GM06990 (cell line): ENCODE data around the gene RFX4.
"Not testable (repeated sequence)": the region's sequence is repeated elsewhere in the genome, so short reads cannot be mapped to it uniquely, and the experiment has no call there.

Source experiments
- DNase-seq: peaks from one replicate; pipeline ENCODE4 v3.0.0-alpha.2; 2011; ENCODE audit not compliant: insufficient read length; ENCODE audit errors: extremely low read depth
- H3K27me3 ChIP-seq: replicated peaks from 2 replicates; pipeline ENCODE4 v1.6.0; 2011; ENCODE audit warnings: low read length; ENCODE audit not compliant: control insufficient read depth, insufficient read depth
- H3K36me3 ChIP-seq: 2 replicates; pipeline ENCODE4 v1.5.1; 2011; ENCODE audit warnings: low read length; ENCODE audit not compliant: control insufficient read depth, insufficient read depth
- H3K4me3 ChIP-seq: replicated peaks from 2 replicates; pipeline ENCODE4 v1.5.1; 2011; ENCODE audit warnings: low read depth, mild to moderate bottlenecking, control low read depth, low read length
- TF ChIP-seq, protein P1 (sequence below): IDR thresholded peaks from 2 replicates; pipeline ENCODE4 v1.5.1; 2011; ENCODE audit warnings: low read length, control low read depth, mild to moderate bottlenecking, inconsistent platforms; ENCODE audit not compliant: insufficient read depth, poor library complexity, severe bottlenecking

The RFX4 gene

DNA sequence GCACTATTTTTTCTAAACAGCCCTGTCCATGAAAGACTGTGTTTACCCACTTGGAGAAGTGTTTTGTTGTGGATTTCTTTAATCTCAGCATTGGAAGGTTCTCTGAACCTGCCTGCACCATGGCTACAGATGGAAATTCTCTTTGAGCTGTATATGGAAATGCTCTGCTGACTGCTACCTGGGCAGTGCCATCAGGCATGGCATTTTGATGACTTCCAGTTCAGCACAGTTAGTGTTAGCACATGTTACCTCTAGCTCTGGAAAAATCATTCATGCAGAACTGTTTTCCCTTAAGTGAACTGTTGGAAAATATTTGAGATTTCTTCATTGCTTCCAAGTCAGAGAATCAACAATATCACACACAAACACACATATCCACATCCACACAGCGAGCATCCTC is 139.1 kb downstream of the RFX4 start:
- DNase-seq = no peak
- TF ChIP-seq, protein P1, sequence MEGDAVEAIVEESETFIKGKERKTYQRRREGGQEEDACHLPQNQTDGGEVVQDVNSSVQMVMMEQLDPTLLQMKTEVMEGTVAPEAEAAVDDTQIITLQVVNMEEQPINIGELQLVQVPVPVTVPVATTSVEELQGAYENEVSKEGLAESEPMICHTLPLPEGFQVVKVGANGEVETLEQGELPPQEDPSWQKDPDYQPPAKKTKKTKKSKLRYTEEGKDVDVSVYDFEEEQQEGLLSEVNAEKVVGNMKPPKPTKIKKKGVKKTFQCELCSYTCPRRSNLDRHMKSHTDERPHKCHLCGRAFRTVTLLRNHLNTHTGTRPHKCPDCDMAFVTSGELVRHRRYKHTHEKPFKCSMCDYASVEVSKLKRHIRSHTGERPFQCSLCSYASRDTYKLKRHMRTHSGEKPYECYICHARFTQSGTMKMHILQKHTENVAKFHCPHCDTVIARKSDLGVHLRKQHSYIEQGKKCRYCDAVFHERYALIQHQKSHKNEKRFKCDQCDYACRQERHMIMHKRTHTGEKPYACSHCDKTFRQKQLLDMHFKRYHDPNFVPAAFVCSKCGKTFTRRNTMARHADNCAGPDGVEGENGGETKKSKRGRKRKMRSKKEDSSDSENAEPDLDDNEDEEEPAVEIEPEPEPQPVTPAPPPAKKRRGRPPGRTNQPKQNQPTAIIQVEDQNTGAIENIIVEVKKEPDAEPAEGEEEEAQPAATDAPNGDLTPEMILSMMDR = no peak
- no peaks in the 10 kb centered on the region for H3K27me3 ChIP-seq
- H3K36me3 ChIP-seq = no peaks in the 10 kb centered on the region
- H3K4me3 ChIP-seq = no peak overlapping the region

DNA sequence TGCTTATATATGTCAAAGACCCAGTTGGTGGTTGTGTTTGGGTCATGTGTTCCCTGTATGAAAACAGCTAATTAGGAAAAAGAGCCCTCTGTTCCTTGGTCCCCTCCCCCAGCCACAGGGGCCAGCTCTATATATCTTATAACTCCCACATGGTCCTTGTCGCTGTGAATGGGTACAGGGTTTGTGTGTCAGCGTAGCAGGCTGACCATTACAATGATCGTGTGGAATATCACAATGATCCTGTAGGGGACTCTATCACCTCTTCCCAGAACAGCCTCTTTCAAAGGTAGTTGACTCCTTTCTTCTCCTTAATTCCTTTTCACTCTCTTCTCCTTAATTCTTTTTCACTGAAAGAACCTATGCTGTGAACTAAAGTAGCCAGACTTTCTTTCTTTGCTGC is 140.0 kb downstream of the RFX4 start:
- no peak for DNase-seq
- Histone ChIP-seq H3K36me3 (no peaks in the 10 kb centered on the region), H3K27me3 (no peaks in the 10 kb centered on the region), H3K4me3 (no peak overlapping the region)
- TF ChIP-seq, protein P1 = no peak

DNA sequence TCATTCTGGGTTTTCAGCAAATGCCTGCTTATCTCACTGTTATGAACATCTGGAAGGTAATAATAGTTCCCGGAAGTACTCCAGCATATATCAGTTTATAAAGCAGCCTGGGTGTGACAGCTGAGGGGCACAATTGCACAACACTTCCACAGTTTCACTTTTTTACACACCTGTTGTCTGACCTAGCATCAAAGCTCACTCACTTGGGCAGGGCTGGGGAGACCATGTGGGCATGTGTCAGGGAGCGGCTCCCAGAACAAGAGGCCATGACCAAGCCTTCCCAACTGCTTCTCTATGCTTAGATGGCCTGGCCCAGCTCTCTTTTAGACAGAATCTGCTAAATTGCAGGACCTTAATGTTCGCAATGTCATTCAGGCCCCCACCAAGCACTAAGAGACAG is 140.6 kb downstream of the RFX4 start:
- no peaks in the 10 kb centered on the region for H3K36me3 ChIP-seq
- TF ChIP-seq, protein P1 = no peak
- H3K4me3 ChIP-seq = no peak overlapping the region
- H3K27me3 ChIP-seq = no peaks in the 10 kb centered on the region
- DNase-seq = no peak

DNA sequence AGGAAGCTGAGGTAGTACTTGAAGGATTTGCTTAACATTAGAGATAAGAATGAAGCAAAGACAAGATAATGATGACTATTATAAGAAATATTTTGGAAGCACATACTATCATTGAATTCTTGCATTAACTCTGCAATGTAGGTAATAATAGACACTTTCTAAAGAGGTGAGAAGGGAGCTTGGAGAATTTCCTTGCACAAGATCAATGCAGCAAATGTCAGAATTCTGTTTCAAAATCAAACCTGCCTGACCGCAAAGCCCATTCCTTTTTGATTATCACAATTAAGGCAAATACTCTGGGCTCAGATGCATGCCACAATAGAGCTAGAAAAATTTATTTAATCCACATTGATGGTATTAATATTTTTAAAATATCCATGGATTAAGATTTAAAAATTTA is 141.3 kb downstream of the RFX4 start:
- DNase-seq = no peak
- H3K4me3 ChIP-seq = no peak overlapping the region
- H3K27me3 ChIP-seq = no peaks in the 10 kb centered on the region
- TF ChIP-seq, protein P1 = no peak
- no peaks in the 10 kb centered on the region for H3K36me3 ChIP-seq

DNA sequence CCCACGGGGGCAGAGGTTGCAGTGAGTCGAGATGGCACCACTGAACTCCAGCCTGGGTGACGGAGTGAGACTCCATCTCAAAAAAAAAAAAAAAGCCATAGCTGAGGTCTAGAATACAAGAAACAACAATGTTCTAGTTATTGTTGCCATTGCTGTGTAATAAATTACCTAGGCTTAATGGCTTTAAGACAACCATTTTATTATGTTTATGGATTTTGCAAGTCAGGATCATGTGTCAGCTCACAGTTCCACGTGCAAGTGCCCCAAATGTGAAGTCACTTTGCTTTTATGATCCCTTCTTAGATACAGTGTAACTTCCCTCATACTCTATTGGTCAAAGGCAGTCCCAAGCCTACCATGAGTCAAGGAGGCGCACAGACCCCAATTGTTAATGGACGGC is 142.1 kb downstream of the RFX4 start:
- Histone ChIP-seq H3K36me3 (no peaks in the 10 kb centered on the region), H3K4me3 (no peak overlapping the region), H3K27me3 (no peaks in the 10 kb centered on the region)
- TF ChIP-seq, protein P1 = no peak
- DNase-seq = no peak

DNA sequence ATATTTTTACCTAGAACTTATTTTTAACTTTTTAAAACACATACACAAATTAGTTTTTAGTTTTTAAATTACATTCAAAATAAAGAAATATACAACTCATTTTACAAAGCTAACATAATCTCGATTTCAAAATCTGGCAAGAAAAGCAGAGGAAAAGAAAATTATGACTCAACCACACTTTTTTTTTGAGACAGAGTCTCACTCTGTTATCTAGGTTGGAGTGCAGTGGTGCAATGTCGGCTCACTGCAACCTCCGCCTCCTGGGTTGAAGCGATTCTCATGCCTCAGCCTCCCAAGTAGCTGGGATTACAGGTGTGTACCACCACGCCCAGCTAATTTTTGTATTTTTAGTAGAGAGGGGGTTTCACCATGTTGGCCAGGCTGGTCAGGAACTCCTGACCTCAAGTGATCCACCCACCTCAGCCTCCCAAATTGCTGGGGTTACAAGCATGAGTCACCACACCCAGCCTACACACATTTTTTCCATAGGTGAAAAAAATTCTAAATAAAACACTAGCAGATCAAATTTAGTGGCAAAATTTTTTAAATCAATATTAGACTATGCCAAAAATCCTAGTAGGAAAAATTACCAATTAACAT is 143.9 kb downstream of the RFX4 start:
- H3K27me3 ChIP-seq, H3K4me3 ChIP-seq, H3K36me3 ChIP-seq, DNase-seq: not testable (repeated sequence)
